Activated CD4-positive, CD25-positive, alpha-beta regulatory T cell treated with anti-CD3 and anti-CD28 coated beads, Interleukin-2, amount 50 U/mL, for 72 hours (primary cell): Measurements from ENCODE around the gene RALGPS1.

Experiments
- DNase-seq: peaks from one replicate; pipeline ENCODE4 v3.0.0; 2021

The RALGPS1 gene

GRCh38 chr9:127237801-127238200 lies 323.2 kb downstream of the RALGPS1 start:
- DNase-seq, result no peak

DNA sequence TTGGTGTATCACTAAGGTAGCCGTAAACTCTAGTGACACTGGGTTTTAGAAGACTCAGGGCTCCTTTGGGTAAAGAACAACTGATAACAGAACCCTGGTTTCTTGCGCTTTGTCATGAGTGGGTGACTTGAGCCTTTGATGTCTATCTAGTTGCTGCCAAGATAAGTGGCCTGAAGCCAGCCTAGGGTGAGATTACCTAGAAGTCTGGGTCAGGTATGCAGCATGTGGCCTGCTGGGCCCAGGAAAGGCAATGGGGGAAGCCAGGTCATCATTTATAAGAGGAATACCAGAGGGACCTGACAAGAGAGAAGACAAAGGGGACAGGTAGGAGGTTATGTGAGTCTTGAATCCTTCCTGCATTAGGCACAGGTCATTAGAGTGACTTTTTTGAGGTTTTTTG lies 326.8 kb downstream of the RALGPS1 start:
- no peak for DNase-seq

DNA sequence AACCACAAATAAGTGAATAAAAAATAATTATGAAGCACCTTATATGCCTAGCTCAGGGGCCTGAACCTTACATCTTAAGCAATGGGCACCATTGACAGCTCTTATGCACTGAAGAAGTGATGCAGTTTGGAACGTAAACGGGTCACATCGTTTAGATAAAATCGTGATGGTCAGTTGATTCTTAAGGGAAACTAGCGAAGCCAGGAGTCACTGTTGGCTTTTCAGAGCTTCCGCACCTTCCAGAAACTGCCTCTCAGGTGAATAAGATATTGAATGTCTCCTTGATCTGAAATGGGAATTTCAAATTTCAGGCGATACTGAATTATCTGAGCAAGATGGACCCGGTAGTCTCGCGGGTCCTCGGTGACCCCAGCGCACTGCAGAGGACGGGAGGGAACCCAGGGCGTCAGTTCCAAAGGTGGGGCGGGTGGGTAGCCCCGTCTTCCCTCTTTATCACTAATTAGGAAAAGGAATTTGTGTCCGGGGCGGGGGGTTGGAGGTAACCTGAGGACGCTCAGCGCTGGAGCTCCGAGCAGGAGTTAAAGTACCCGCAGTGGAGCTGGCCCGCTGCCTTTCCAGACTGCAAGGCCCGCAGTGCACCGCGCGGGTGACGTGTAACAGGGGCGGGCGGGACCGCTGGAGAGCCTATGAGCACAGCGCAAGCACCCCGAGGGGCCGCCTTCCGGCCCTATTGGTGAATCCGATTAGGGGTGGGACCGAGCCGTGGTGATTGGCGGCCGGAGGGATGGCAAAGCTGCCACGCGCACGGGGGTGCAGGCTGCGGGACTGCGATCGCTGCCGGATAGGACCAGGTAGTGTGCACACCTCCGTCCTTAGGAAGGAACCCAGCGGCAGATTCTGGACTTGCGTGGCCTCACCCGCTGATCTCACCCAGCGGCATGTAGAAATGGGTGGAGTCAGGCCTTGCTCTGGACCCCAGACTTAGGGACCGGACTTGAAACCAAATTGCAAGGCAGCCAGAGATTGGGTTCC lies 330.3 kb downstream of the RALGPS1 start:
- peak; percentile 93 for DNase-seq

GRCh38 chr9:127245637-127246164 lies 331.1 kb downstream of the RALGPS1 start:
- DNase-seq, result no peak

GRCh38 chr9:127248241-127248640 lies 333.7 kb downstream of the RALGPS1 start:
- DNase-seq, result no peak

GRCh38 chr9:127249877-127250276 lies 335.3 kb downstream of the RALGPS1 start:
- DNase-seq, result no peak

GRCh38 chr9:127250896-127251391 lies 336.4 kb downstream of the RALGPS1 start:
- DNase-seq, result no peak

- no peak for DNase-seq
Observed at GRCh38 chr9:127252410-127253318, 338.1 kb downstream of the RALGPS1 start.

GRCh38 chr9:127253446-127253845 lies 338.9 kb downstream of the RALGPS1 start:
- DNase-seq, result no peak

DNA sequence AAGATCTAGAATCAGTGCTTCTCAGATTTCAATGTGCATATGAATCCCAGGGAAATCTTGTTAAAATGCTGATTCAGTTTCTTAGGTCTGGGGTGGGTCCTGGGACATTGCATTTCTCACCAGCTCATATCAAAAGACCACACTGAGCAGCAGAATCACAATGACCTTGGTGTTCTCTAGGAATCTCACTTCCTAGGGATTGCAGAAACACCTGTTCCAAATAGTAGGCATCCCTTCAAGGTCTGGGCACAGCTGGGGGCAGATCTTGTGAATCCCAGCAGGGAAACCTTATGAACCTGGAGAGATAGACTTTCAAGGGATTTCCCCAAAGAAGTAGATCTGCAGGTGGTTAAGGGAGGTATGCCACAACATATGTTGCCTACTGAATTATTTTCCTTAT lies 341.1 kb downstream of the RALGPS1 start:
- no peak for DNase-seq

GRCh38 chr9:127256324-127256723 lies 341.7 kb downstream of the RALGPS1 start:
- no peak for DNase-seq

DNA sequence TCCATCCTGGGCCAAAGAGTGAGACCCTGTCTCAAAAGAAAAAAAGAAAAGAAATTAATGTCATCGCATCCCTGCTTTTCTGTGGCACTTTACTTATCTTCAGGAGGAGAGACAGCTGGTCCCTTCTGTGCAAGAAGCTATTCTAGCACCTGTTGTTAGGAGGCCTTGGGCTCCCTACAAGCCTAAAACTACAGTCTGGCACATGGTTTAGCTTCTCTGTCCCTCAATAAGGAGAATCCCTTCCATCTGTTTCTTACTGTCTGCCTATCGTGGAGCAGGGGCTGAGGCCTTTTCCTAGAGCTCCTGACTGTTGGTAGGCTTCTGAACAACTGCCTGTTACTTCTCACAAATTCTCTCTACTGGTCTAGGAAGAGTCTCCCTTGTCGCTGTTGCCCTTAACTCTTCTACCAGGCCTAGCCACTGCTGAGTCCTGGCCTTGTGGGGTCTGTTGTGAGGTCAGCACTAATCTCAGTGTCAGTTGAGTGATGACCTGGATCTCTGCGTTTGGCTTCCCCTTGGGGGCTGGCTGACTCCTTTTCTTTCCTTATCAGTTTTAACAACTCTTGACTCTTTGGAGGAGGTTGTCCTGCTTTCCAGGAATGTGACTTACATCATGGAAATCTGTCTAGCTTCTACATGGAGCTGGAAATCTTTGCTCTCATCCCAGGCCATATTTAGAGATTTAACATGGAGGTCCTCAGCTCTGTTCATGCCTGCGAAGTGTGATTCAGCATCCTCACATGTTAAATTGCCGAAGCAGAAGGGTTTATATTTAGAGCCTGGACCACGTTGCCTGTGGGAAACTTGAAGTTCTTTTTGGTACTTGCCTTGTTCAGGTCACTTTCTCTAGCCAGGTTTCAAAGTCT lies 344.3 kb downstream of the RALGPS1 start:
- no peak for DNase-seq

DNA sequence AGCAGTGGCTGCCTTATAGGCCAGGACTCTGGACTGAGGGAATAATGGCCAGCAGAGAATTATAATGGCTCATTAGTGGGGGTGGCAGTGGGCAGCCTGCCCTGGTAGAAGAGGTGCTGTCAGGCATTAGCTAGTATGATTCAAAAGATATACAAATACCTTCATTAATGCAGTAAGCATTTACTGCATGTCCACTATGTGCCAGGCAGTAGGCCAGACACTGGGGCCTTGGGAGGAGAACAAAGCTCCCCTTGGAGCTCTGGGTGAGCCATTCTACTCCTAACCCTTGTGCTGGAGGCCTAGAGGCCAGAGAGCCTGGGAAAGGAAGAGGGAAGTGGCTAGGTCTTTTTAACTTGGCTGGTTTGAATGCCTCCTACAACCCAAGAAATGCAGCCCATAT lies 348.0 kb downstream of the RALGPS1 start:
- DNase-seq, result no peak

- no peak for DNase-seq
Observed at GRCh38 chr9:127263237-127263636, 348.7 kb downstream of the RALGPS1 start.

GRCh38 chr9:127263664-127264063 lies 349.1 kb downstream of the RALGPS1 start:
- no peak for DNase-seq

DNA sequence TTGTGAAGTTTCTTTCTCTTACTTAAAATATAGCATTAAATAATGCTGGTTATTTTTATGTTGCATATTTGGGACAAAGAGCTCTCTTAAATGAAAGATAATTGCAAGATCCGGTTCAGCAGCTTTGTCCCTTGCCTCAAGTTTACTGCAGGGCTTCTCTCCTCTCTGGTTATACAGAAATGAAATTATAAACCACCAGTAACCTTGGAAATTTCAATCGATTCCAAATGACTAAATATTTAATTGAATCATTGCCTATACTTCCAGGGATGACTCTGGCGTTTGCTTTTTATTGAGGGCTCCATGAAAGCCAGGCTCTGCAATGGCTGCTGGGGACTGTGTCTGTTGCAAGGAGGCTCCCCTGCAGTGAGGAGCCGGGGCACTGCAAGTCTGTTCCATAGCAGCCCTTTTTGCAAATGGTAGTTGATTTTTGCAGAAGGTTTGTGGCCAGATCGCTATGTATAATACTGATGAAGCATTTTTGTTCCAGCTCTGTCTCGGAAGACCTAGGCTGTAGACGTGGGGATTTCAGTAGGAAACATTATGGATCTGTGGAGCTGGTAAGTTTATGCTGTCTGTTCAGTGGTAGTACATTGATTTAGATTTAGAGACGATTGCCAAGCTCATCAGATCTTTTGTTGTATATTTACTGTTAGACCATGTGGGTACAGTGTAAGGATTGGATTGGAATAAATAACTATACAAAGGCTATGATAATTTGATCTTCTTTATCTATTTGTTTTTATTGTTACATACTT lies 350.1 kb downstream of the RALGPS1 start, which contains the start of gene GARNL3:
Gene GARNL3, plus strand, starts transcription at position 313 of the 758 bp plus-strand sequence. Its CDS starts 104 bp downstream, at position 417.
- DNase-seq, result no peak

DNA sequence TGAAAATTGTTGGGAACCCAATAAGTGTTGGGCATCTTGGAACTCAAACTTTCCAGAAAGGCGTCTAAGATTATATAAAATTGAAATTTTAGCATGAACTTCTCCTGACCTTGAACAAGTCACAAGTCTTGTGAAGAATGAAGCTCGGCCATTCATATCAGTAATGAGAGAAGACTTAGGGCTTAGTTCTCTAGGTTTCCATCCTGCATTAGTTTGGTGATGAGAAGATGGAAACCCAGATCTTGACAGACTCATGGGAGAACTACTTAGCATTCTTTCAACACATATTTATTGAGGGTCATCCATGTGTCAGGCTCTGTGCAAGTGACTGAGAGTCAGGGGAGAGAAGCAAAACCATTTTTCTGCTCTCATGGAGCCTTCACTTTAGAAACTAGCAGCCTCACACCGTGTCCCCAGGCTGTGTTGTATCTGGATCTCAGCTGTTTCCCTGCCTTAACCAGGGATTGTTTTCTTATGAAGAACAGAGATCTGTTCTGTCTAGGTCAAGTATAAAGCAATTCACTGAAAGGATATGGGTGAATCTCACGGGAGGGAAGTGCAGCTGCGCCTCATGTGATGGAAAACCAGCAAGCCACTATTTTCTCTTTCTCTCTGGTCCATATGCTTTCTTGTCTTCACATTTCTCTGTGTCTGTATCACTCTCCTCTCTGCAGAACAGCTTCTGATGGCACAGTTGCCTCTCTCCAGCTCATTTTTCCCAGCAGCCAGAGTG lies 353.4 kb downstream of the RALGPS1 start:
- DNase-seq, result no peak

GRCh38 chr9:127269449-127269848 lies 354.9 kb downstream of the RALGPS1 start:
- no peak for DNase-seq
